Measurements from ENCODE around the gene COL19A1.

GRCh38 chr6:69848552-69848951 is 17.8 kb upstream of the COL19A1 start:
- TF ChIP-seq CTCF (IDR thresholded peaks at IDR 0.05) (no peak), POLR2A (IDR thresholded peaks at IDR 0.05) (no peak)
